OCI-LY3 (cell line): ENCODE measurements around the gene VAV3.

ENCODE experiments used
- H2AFZ ChIP-seq: fragments of 200-600, 300-600 bp; shearing (Covaris generic); 2 replicates; pipeline ENCODE4 v1.6.0; 2014; ENCODE audit warnings: antibody characterized with exemption, low read depth, low read length
- H3K27ac ChIP-seq: fragments of 200-600, 300-600 bp; sonication (generic); 2 replicates; pipeline ENCODE4 v1.5.1; 2014; ENCODE audit warnings: mild to moderate bottlenecking, low read length, moderate library complexity, mixed read lengths
- H3K27me3 ChIP-seq: fragments of 200-600, 300-600 bp; sonication (generic); 2 replicates; pipeline ENCODE4 v1.6.1; 2014; ENCODE audit warnings: low read depth, low read length, mixed read lengths
- H3K36me3 ChIP-seq: fragments of 200-600, 300-600 bp; sonication (generic); replicated peaks from 2 replicates; pipeline ENCODE3; 2014; ENCODE audit warnings: low read depth, low read length, mixed read lengths
- H3K4me1 ChIP-seq: fragments of 300-600, 200-600 bp; sonication (generic); 2 replicates; pipeline ENCODE4 v1.6.1; 2014; ENCODE audit warnings: low read length, mixed read lengths
- H3K4me2 ChIP-seq: fragments of 200-600, 300-600 bp; sonication (generic); 2 replicates; pipeline ENCODE4 v1.6.1; 2014; ENCODE audit warnings: low read length, mixed read lengths
- H3K4me3 ChIP-seq: fragments of 300-600, 200-600 bp; sonication (generic); 2 replicates; pipeline ENCODE4 v1.5.1; 2014; ENCODE audit warnings: antibody characterized with exemption, mild to moderate bottlenecking, low read length, moderate library complexity
- H3K79me2 ChIP-seq: fragments of 300-600, 200-600 bp; shearing (Covaris generic); 2 replicates; pipeline ENCODE4 v1.6.1; 2014; ENCODE audit warnings: mild to moderate bottlenecking, low read length, mixed read lengths
- H3K9ac ChIP-seq: fragments of 300-600, 200-600 bp; shearing (Covaris generic); 2 replicates; pipeline ENCODE4 v1.6.0; 2014; ENCODE audit warnings: mild to moderate bottlenecking, low read length, moderate library complexity
- H3K9me3 ChIP-seq: fragments of 200-600, 300-600 bp; shearing (Covaris generic); 2 replicates; pipeline ENCODE4 v1.6.1; 2014; ENCODE audit warnings: low read length, mixed read lengths; ENCODE audit not compliant: insufficient read depth
- H4K20me1 ChIP-seq: fragments of 200-600, 300-600 bp; sonication (generic); 2 replicates; pipeline ENCODE4 v1.6.1; 2016; ENCODE audit warnings: low read length, mixed read lengths; ENCODE audit not compliant: insufficient read depth
- EZH2phosphoT487 ChIP-seq: fragments of 200-600 bp; shearing (Covaris generic); IDR thresholded peaks from 2 replicates; pipeline ENCODE4 v1.6.1; 2018; ENCODE audit warnings: antibody characterized with exemption, mixed run types, low read depth
- TF ChIP-seq, protein P1 (sequence below): fragments of 200-600, 300-600 bp; sonication (generic); IDR thresholded peaks from 2 replicates; pipeline ENCODE4 v1.5.1; 2014; ENCODE audit warnings: antibody characterized with exemption, low read length, low read depth

VAV3 gene

DNA sequence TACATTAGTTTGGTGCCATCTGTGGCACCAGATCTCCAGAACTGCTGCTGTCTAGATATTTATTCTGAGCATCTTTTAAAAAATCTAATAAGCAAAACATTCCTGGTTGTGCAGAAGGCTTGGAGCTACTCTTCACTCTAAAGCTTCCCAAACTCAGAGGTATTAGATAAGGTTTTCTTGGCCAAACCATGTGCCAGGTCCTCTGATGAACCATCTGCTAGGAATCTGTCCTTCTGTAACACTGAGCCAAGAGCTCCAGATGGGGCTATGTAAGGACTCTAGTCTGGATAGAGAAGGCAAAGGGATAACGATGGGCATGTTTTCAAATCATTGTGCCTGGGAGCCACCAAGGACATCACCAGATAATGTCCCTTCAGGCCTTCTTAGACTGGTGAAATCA is 413.5 kb downstream of the VAV3 start:
- no peaks in the 10 kb centered on the region for H3K9me3 ChIP-seq
- no peaks in the 10 kb centered on the region for H3K36me3 ChIP-seq
- H3K4me3 ChIP-seq: no peak overlapping the region
- no peak overlapping the region for H3K9ac ChIP-seq
- no peak overlapping the region for H2AFZ ChIP-seq
- H3K27ac ChIP-seq: no peak overlapping the region
- TF ChIP-seq, protein P1, sequence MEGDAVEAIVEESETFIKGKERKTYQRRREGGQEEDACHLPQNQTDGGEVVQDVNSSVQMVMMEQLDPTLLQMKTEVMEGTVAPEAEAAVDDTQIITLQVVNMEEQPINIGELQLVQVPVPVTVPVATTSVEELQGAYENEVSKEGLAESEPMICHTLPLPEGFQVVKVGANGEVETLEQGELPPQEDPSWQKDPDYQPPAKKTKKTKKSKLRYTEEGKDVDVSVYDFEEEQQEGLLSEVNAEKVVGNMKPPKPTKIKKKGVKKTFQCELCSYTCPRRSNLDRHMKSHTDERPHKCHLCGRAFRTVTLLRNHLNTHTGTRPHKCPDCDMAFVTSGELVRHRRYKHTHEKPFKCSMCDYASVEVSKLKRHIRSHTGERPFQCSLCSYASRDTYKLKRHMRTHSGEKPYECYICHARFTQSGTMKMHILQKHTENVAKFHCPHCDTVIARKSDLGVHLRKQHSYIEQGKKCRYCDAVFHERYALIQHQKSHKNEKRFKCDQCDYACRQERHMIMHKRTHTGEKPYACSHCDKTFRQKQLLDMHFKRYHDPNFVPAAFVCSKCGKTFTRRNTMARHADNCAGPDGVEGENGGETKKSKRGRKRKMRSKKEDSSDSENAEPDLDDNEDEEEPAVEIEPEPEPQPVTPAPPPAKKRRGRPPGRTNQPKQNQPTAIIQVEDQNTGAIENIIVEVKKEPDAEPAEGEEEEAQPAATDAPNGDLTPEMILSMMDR: no peak
- TF ChIP-seq EZH2phosphoT487: no peak
- H3K4me1 ChIP-seq: peaks cover 12% of the 10 kb centered on the region
- H4K20me1 ChIP-seq: no peaks in the 10 kb centered on the region
- H3K27me3 ChIP-seq: no peaks in the 10 kb centered on the region
- no peaks in the 10 kb centered on the region for H3K79me2 ChIP-seq
- H3K4me2 ChIP-seq: no peak overlapping the region

DNA sequence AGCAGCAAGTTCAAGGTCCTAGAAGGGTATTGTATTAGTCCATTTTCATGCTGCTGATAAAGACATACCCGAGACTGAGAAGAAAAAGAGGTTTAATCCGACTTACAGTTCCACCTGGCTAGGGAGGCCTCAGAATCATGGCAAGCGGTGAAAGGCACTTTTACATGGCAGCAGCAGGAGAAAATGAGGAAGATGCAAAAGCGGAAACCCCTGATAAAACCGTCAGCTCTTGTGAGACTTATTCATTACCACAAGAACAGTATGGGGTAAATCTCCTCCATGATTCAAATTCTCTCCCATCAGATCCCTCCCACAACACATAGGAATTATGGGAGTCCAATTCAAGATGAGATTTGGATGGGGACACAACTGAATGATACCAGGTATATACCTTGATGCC is 414.6 kb downstream of the VAV3 start:
- Histone ChIP-seq H3K79me2 (no peaks in the 10 kb centered on the region), H2AFZ (no peak overlapping the region), H3K27ac (no peak overlapping the region), H3K4me2 (no peak overlapping the region), H4K20me1 (no peaks in the 10 kb centered on the region), H3K27me3 (no peaks in the 10 kb centered on the region), H3K9ac (no peak overlapping the region), H3K36me3 (no peaks in the 10 kb centered on the region), H3K4me3 (no peak overlapping the region), H3K4me1 (peaks cover 12% of the 10 kb centered on the region), H3K9me3 (no peaks in the 10 kb centered on the region)
- TF ChIP-seq, protein P1: no peak
- TF ChIP-seq EZH2phosphoT487: no peak

DNA sequence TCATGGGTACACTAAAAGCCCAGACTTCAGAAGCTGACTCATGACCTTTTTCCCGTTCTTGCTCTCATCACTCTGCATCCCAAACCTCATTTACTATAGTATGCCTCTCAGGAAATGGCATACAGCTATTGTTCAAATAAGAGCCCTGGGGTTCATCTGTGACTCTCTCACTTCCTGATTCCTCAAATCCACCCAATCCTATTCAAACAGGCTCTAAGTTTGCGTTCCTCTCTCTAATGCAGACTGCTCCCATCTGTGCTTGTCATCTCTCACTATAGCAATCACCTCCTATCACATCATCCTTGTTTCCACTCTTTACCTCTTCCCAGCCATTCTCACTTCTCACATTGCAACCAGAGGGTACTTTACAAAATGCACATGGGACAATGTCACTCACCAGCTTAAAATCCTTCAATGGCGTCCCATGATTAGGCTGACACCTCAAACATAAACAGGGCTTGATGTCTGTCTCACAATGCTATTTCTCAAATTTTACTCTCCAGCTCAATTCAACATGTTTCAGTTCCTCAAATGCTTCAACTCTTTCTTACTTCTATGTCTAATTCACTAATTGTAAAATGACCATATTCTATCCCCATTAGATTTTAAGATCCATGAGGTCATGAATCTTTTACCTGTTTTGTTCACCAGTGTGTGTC is 415.7 kb downstream of the VAV3 start:
- TF ChIP-seq, protein P1: no peak
- no peak for TF ChIP-seq EZH2phosphoT487
- Histone ChIP-seq H3K4me2 (peak overlapping the region; percentile 60), H3K79me2 (no peaks in the 10 kb centered on the region), H3K4me1 (peaks cover 12% of the 10 kb centered on the region), H2AFZ (no peak overlapping the region), H3K36me3 (no peaks in the 10 kb centered on the region), H3K9ac (no peak overlapping the region), H3K4me3 (peak overlapping the region; percentile 26; the same call in 1 of the 2 replicates), H3K27ac (peak overlapping the region; percentile 33), H3K9me3 (no peaks in the 10 kb centered on the region), H4K20me1 (no peaks in the 10 kb centered on the region), H3K27me3 (no peaks in the 10 kb centered on the region)

DNA sequence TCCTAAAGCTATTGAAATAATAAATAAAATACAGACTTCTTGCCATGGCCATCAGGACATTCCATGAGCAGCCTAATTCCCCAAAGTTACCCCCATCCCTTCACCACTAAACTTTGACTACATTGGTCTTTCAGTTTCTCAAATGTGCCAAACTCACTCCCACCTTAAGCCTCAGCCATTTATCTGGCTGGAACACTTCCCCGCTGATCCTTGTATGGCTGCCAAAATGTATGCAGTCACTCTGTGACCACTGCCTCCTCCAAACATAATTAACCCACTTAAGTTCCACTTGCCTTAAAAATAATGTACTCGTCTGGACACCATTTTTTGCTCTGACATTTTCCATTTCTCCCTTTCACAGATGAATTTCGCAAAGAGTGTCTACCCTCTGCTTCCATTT is 416.7 kb downstream of the VAV3 start:
- H3K9ac ChIP-seq: no peak overlapping the region
- H3K4me1 ChIP-seq: peaks cover 12% of the 10 kb centered on the region
- H3K27ac ChIP-seq: no peak overlapping the region
- no peak overlapping the region for H3K4me2 ChIP-seq
- no peak overlapping the region for H3K4me3 ChIP-seq
- H3K36me3 ChIP-seq: no peaks in the 10 kb centered on the region
- H2AFZ ChIP-seq: no peak overlapping the region
- TF ChIP-seq, protein P1: no peak
- no peak for TF ChIP-seq EZH2phosphoT487
- no peaks in the 10 kb centered on the region for H3K27me3 ChIP-seq
- no peaks in the 10 kb centered on the region for H4K20me1 ChIP-seq
- H3K9me3 ChIP-seq: no peaks in the 10 kb centered on the region
- H3K79me2 ChIP-seq: no peaks in the 10 kb centered on the region
